ENCODE measurements around the gene CCN6. TPM values are rescaled to one million over a fixed set of nuclear protein-coding genes. Genes with fewer than 3 reads are reported as not detected.

Gene CCN6
- total RNA-seq, 4 donors from 2014 or later: not detected

DNA sequence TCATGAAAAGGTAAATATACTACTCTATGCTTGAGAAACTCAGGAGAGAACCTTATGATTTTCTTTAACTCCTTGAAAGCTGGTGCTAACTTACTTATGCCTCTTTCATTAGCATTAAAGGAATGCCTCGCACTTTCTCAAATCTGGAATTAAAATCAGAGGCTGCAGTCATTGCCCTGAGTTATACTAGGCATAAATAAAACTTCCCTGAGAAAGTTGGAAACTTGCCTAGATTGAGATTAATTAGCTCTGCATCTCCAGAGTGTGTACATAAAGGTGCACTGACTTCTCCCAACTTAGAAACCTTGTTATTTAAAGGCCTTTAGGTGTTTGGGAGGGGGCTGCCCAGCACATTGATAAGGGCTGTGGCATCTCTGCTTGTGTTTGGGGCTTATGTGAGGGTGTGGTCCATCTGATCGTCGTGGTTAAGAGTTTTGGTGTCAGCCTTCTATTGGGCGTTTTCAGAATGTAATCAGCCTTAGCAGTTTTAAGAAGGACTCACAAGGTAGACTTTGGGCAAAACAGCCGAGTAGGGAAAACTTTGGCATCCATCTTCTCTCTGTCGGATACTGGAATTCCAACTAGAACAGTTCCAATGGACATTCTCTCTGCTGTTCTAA is 32.1 kb upstream of the CCN6 start:
- Histone ChIP-seq H3K4me1 (peaks cover 0 to 43% (median 10%) of the 10 kb centered on the region in 3 donors), H3K27ac (no peak overlapping the region), H3K9me3 (peaks cover 0 to 9% (median 0%) of the 10 kb centered on the region in 3 donors), H3K4me3 (no peak overlapping the region), H3K36me3 (no peaks in the 10 kb centered on the region), H3K27me3 (no peaks in the 10 kb centered on the region)
- TF ChIP-seq POLR2AphosphoS5 (IDR thresholded peaks at IDR 0.05) (no peak), POLR2A (IDR thresholded peaks at IDR 0.05) (no peak)
- no peak for ATAC-seq
- WGBS, 2 donors (ENCODE audit: low coverage in 1 of 2): 41 to 50% methylated on average over 3 to 5 of the region's 6 CpGs

DNA sequence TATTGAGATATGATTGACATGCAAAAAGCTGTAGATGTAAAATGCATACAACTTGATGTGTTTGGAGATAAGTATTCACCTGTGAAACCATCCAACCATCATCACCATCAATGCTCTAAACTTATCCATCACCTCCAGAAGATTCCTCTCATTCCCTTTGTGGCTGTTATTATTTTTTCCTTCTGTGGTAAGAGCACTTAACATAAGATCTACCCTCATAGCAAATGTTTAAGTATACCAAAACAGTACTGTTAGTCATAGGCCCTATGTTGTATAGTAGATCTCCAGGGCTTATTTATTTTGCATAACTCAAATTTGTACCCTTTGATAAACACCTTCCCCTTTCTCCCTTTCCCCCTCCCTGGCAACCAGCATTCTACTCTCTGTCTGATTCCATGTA is 31.2 kb upstream of the CCN6 start:
- no peak overlapping the region for H3K4me3 ChIP-seq
- no peak overlapping the region for H3K27ac ChIP-seq
- peaks cover 0 to 9% (median 0%) of the 10 kb centered on the region in 3 donors for H3K9me3 ChIP-seq
- no peaks in the 10 kb centered on the region for H3K36me3 ChIP-seq
- H3K27me3 ChIP-seq: no peaks in the 10 kb centered on the region
- ATAC-seq: no peak
- TF ChIP-seq POLR2A (IDR thresholded peaks at IDR 0.05) (no peak), POLR2AphosphoS5 (IDR thresholded peaks at IDR 0.05) (no peak), EP300 (IDR thresholded peaks at IDR 0.05) (no peak), CTCF (IDR thresholded peaks at IDR 0.05) (no peak)
- H3K4me1 ChIP-seq: peaks cover 0 to 37% (median 9%) of the 10 kb centered on the region in 3 donors

DNA sequence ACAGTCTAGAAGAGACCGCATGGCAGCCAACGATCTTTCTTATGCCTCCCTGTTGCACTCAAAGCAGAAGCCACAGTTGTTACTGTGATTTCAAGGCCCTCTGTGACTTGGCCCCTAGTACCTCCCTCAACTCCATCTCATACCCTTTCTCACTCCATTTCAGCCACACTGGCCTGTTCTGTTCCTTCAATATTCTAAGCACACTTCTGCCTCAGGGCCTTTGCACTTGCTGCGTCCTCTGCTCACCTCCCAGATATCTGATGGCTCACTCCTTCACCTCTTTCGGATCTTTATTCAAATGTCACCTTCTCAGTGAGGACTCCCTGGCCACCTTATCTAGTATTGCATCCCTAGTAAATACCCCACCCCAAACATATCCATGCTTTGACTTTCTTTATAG is 29.4 kb upstream of the CCN6 start:
- Histone ChIP-seq H3K27me3 (no peaks in the 10 kb centered on the region), H3K4me3 (no peak overlapping the region), H3K4me1 (peaks cover 0 to 20% (median 0%) of the 10 kb centered on the region in 3 donors), H3K36me3 (no peaks in the 10 kb centered on the region), H3K27ac (no peak overlapping the region), H3K9me3 (peaks cover 0 to 9% (median 0%) of the 10 kb centered on the region in 3 donors)
- TF ChIP-seq POLR2AphosphoS5 (IDR thresholded peaks at IDR 0.05): no peak
- no peak for TF ChIP-seq POLR2A (IDR thresholded peaks at IDR 0.05)
- no peak for TF ChIP-seq CTCF (IDR thresholded peaks at IDR 0.05)
- TF ChIP-seq EP300 (IDR thresholded peaks at IDR 0.05): no peak
- WGBS, 2 donors (ENCODE audit: low coverage in 1 of 2): 100% methylated on average over 4 of the region's 4 CpGs
- no peak for ATAC-seq

- Histone ChIP-seq H3K9me3 (peaks cover 0 to 9% (median 0%) of the 10 kb centered on the region in 3 donors), H3K36me3 (no peaks in the 10 kb centered on the region), H3K27me3 (no peaks in the 10 kb centered on the region), H3K4me3 (no peak overlapping the region), H3K27ac (no peak overlapping the region), H3K4me1 (peaks cover 0 to 26% (median 2%) of the 10 kb centered on the region in 3 donors)
- WGBS, 2 donors (ENCODE audit: low coverage in 1 of 2): 90 to 96% methylated on average over 3 of the region's 4 CpGs
- ATAC-seq: no peak
- no peak for TF ChIP-seq EP300 (IDR thresholded peaks at IDR 0.05)
- TF ChIP-seq POLR2A (IDR thresholded peaks at IDR 0.05): no peak
- no peak for TF ChIP-seq POLR2AphosphoS5 (IDR thresholded peaks at IDR 0.05)
- TF ChIP-seq CTCF (IDR thresholded peaks at IDR 0.05): no peak
Measured at GRCh38 chr6:112026933-112027332, 27.0 kb upstream of the CCN6 start.

DNA sequence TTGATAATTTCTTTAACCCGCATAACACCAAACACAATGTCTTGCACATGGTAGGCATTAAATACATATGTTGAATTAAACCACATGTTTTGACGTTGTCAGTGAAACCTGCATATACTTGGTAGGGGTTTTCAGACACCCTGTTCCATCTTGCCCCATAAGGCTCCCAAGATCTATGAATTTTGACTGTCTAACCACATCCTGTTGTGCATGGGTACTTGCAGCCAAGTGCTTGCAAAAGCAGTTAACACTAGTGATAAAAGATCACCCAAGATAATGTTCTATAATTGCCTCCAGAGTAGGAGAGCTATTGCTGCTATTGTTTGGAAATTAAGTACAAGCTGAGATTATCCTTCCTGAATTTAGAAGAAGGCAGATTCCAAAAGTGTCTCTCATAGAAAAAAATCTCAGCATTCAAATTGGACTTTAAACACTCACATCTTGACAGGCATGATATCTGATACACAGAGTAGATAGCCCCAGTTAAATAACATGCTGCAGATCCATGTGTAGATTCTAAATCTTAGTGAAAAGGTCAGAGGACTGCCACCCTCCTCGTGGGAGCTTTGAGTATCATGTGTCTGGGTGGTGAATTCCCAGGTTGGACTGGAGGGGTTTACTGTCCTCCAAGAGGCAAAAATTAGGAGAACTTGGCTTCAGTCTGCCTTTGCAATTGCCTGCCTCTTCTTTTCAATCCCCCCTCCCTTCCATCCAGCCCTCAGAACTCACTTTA is 25.8 kb upstream of the CCN6 start:
- Histone ChIP-seq H3K36me3 (no peaks in the 10 kb centered on the region), H3K4me3 (no peak overlapping the region), H3K9me3 (peaks cover 0 to 9% (median 0%) of the 10 kb centered on the region in 3 donors), H3K4me1 (peaks cover 0 to 23% (median 2%) of the 10 kb centered on the region in 3 donors), H3K27me3 (no peaks in the 10 kb centered on the region), H3K27ac (no peak overlapping the region)
- TF ChIP-seq EP300 (IDR thresholded peaks at IDR 0.05) (no peak), POLR2AphosphoS5 (IDR thresholded peaks at IDR 0.05) (no peak), POLR2A (IDR thresholded peaks at IDR 0.05) (no peak), CTCF (IDR thresholded peaks at IDR 0.05) (no peak)
- ATAC-seq: no peak
- WGBS, 2 donors (ENCODE audit: low coverage in 1 of 2): 60 to 75% methylated on average over 1 to 3 of the region's 3 CpGs
